GM11168 (cell line): ENCODE results near the gene ITPKA.
"Not testable (repeated sequence)": the region's sequence is repeated elsewhere in the genome, so short reads cannot be mapped to it uniquely, and the experiment has no call there.

Experiments
- in situ Hi-C: fragments of 300-500 bp; cut with MboI; formaldehyde crosslinking; loops from one replicate; pipeline ENCODE4 v1.12.0; 2022; ENCODE audit warnings: low sequenced_read_pairs; ENCODE audit not compliant: unreplicated experiment

ITPKA gene

DNA sequence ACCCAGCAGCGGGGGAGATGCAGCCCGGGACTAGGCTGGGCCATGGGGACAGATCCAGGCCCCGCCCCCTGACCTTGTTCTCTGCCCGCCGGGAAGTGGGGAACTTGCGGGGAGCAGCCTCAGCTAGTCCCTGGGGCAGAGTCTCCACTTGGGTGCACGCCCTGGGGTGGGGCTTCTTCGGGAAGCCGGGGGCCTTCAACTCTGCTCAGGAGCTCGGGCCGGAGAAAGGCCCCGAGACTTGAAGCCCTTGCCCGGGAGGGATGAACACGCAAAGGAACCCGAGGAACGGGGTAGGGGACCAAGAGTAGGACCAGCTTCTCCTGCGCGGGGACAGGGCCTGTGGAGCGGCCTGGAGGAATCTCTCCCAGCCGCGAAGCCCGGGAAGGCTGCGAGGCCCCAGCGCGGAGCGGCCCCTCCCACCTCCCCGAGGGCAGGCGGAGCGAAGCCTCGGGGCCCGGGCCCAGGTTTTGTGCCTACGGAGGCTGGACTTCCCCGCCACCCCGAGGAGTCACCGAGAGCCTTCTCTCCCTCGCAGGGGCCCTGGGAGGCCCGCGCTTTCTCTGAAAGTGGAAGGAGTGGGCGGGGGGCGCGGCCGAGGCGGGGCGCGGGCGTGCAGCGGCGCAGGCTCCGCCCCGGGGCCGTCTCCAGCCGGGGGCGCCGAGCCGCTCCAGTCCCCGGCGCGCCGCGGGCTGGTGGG, at the start of gene ITPKA:
Gene ITPKA (plus strand): TSS at position 670 of the 697 bp plus-strand sequence. CDS start 54 bp downstream, outside the sequence.
- in situ Hi-C loops = no loop called here

DNA sequence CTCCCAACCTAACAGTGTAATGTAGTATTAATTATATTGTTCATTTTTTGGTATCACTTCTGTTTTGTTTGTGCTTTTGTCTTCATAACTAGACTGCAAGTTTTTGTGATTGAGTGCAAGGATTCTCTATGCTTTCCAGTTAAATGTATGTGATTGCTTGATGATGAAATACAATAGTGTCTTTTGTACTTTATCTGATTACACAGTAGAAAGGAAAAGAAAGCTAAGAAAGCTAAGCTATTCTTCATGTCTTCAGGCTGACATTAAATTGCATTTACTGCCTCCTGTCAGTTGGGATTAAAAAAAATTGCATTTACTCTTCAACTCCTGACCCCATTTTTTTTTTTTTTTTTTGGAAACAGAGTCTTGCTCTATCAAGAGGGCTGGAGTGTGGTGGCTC, 48.3 kb upstream of the ITPKA start:
- in situ Hi-C loops = no loop called here

DNA sequence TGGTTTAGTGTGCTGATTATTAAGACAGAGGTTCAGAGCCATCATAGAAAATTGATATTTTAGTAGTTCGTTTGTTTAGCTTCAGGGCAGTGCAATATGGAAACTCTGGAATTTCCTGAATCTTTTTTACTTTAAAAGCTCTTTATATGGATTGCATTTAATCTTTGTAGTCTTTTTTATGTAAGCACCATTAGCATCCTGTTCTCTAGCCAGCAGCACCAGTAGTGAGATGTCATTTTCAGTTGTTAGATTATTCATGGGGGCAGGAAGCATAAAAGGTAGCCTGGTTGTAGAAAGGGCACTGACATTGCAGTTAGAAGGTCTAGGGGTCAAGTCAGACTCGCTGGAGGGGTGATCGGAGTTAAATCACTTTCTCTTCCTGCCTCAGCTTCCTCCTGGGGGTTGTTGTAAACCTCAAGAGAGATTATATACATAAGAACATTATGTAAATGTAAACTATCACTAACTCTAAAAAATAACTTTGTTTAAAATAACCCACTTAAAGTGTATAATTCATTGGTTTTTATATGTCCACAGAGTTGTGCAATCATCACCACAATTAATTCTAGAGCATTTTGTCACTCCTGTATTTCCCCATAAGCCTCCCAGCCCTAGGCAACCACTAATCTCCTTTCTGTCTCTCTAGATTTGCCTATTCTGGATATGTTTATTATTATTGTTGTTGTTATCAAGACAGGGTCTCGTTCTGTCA, 31.4 kb upstream of the ITPKA start:
- in situ Hi-C loops = no loop called here

DNA sequence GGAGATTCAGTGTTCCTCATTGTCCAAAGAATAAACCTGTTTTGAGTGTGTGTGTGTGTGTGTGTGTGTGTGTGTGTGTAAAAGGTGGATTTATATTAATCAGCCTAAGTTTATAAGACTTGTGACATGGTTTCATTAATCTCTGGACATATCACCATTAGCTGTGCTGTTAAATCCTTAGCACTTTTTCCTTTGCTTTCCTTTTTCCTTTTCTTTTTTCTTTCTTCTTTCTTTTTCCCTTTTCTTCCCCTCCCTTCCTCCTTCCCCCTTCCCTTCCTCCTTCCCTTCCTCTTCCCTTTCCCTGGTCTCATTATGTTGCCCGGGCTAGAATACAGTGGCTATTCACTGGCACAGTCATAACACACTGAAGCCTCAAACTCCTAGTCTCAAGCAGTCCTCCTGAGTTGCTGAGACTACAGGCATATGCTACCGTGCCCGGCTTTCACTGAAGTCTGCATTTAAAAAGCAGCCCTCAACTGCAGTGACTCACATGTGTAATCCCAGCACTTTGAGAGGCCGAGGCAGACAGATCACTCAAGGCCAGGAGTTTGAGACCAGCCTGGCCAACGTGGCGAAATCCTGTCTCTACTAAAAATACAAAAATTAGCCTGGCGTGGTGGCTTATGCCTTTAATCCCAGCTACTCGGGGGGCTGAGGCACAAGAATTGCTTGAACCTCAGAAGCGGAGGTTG, 28.6 kb upstream of the ITPKA start:
- in situ Hi-C loops = no loop called here

DNA sequence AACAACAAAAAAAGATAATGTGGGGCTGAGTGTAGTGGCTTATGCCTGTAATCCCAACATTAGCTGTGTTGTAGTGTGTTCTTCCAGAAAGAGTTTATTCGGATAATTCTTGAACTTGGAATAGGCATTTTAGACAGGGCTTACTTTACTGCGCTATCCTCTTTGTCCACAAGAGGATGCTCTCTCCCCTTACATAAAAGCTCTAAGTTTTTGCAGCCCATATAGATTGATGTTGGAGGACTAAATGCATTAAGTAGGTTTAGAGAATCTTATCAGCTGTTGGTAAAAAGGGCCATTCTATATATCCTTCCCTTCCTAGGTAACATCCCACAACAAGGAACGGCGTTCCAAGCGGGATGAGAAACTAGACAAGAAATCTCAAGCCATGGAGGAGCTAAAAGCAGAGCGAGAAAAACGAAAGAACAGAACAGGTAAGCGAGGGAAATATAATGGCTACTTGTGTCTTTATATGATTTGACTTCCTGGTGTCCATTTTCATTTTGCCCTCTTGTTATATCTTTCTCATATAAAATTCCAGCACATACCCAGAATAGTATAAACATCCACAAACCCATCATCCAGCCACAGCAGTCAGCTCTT, 27.8 kb upstream of the ITPKA start:
- in situ Hi-C loops = no loop called here

DNA sequence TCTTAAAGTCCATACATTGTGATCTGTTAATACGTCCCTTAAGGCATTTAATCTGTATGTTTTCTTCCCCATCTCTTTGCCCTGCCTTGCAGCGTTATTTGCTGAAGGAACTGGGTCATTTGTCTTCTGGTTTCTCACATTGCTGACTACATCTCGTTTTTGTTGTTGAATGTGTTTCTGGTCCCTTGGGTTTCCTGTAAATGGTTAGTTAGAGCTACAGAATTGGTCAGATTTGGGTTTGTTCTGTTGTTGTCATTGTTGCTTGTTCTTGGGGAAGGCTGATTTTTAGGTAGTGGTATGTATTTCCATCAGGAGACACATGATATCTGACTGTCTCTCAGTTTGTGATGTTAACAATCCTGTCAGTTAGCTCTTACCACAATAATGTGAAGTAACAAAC, 27.0 kb upstream of the ITPKA start:
- in situ Hi-C loops = no loop called here

DNA sequence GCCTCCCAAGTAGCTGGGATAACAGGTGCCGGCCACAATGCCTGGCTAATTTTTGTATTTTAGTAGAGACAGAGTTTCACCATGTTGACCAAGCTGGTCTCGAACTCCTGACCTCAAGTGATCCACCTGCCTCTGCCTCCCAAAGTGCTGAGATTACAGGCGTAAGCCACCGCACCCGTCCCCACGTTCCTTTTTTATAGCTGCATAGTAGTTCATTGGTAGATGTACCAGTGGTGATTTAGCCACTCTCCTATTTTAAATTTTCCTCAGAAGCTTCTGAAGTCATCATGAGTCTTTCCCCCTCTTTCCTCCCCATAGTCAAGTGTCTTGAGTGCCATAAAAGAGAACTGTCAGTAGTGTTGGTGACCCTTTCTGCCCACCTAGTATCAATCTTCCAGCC, 24.0 kb upstream of the ITPKA start:
- in situ Hi-C loops = not testable (repeated sequence)

DNA sequence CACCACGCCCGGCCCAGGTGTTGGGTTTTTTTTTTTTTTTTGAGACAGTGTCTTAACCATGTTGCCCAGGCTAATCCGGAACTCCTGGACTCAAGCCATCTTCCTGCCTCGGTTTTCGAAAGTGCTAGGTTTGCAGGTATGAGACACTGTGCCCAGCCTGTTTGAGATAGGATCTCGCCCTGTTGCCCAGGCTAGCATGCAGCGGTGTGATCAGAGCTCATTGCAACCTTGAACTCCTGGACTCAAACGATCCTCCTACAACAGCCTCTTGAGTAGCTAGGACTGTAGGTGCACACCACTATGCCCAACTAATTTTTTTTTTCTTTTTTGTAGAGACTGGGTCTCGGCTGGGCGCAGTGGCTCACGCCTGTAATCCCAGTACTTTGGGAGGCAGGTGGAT, 20.3 kb upstream of the ITPKA start:
- in situ Hi-C loops = no loop called here

DNA sequence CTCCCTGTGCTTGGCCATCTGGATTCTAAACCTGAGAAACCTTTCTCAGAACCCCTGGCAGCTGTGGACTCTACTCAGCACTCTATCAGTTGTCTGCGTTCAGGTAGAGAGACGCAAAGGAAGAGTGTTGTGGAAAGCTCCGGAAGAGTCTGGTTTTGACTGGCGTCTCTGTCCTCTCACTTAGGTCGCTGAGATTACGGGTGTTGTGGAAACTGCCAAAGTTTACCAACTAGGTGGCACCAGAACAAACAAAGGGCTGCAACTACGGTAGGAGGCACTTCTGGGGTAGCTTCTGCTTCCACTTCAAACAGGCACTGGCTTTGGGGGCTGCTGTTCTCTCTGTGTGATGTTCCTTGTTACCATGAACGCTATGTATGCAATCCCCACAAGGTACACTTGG, 19.2 kb upstream of the ITPKA start:
- in situ Hi-C loops = no loop called here

DNA sequence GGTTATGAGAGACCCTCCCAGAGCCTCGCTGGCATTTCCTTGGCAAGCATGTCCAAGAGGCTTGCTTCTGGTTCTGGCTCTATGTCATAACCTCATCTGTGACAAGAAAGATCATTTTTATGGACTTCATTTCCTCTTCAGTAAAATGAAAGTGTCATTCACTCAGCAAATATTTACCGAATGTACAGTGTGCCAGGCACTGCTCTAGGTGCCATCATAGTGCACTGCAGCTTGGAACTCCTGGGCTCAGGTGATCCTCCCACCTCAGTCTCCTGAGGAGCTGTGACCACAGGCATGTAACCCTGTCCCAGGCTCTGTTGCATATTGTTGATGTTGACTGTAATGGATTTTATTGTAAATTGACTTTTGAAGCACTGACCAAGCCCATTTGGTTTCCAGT, 18.7 kb upstream of the ITPKA start:
- in situ Hi-C loops = no loop called here

DNA sequence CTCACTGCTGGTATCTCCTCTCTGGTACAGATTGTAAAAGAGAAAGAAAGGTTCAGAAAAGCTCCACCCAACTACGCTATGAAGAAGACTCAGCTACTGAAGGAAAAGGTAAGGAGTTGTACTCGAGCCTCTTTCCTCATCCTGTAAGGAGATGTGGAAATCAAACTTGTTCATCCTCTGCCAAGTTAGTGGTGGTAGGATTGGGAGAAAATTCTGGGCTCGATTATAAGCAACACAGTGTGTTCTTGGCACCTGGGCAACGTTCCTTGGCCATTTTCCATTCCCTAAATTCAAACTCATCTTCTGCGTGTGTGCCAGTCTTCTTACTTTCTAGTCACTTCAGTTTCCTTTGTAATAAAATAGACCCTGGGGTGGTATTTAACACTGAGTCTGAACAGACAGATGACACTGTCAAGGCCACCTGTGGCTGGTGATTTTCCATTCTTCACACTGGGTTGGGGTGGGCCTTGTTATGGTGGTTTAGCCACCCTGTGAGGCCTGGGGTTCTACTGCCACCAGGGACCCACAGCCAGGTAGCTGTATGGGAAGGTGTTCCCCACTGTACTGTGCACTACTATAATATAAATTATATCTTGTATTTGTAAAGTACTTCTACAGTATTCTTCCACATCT, 17.1 kb upstream of the ITPKA start:
- in situ Hi-C loops = no loop called here

DNA sequence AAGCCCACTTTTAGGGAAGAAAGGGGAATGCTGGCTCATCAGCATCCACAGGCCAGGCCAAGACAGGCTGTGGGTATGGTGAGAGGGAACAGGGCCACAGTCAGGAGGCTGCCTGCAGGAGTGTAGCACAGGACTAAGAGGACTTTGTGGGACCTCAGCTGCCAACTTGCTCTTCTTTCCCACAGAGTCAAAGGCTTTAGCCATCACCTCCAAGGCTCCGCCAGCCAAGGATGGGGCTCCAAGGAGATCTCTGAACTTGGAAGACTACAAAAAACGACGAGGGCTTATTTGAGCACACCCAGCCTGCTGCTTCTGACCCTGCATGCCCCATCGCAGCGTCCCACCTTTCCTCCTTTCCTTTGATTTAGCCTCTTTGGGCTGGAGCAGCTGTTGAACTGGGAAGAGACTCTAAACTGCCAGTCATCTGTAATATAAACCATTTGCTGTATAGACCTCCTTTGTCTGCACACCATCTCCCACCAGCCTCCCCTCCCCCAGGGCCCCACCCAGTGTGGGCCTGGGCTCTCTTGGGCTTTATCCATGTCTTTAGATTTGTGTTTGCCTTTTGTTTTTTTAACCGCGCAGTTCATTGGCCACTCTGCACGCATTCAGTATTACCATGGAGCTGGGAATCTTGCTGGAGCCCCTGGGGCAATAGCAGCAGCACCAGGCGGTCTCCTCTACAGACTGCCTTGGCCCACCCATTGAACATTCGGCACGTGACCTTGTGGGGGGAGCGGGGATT, 13.1 kb upstream of the ITPKA start:
- in situ Hi-C loops = no loop called here

DNA sequence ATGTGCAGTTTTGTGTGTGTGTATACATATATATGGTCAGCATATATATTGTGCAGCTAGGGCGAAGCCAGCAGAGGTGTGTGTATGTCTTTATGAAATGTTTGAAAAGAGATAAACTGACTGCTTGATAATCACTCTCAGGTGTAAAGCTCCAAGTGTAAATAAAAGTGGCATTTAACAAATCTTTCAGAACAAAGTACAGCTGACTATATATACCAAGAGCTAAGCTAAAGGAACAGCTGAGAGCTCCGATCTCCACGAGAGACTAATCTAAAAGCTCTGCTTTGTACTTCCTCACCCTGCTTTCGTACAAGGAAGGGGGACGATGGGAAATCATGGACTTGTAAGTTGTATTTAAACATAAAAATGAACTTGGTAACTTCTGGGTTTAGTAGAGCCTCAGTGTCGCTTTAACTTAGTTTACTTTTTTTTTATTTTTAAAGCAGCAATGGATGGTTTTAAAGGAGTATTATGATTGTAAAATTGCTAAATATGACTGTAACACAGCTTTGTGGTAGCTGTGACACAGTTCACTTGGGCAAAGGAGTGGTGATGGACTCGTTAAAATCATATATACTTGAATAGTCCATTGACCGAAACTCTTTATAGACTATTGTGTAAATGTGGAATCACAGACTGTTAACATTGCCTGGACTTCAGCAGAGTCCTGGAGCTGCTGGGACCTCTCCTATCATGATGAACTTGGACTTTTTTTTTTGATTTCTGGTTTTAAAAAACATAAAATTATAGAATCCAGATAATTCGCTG, 11.4 kb upstream of the ITPKA start:
- in situ Hi-C loops = no loop called here

DNA sequence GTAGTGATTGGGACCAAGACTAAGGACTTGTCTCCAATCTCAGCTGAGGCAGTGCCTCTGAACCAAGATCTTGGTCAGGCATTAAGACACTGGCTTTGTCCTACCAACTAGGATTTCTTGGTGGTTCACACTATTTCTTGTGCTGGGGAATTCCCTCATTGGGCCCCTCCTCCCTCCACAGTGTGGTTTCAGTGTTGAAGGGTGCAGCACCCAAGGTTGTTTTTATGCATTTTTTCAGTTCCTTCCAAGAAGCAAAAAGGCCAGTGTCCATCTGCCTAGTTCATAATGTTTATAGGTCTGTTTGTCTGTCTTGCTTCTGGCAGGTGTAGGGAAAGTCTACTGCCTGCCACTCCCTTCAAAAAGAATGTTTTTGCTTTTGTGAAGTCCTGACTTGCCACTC, 10.6 kb upstream of the ITPKA start:
- in situ Hi-C loops = no loop called here

DNA sequence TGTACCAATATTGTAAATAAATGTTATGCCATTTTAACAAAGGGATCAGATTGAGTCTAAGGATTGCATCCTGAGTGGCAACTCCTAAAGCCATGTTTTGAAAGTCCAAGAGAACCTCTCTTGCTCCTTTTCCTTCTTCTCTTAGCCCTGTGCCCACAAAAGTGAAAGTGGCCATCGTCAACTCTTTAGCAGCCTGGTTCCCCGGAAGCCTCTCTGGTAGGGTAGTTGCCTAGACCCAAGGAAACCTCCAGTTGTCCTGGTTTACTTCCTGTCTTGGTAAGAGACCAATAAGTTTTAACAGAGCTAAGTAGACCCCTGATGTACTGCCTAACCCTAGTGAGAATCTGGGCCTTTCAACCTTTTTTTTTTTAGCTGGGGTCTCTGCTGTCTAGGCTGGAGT, 10.2 kb upstream of the ITPKA start:
- in situ Hi-C loops = no loop called here

DNA sequence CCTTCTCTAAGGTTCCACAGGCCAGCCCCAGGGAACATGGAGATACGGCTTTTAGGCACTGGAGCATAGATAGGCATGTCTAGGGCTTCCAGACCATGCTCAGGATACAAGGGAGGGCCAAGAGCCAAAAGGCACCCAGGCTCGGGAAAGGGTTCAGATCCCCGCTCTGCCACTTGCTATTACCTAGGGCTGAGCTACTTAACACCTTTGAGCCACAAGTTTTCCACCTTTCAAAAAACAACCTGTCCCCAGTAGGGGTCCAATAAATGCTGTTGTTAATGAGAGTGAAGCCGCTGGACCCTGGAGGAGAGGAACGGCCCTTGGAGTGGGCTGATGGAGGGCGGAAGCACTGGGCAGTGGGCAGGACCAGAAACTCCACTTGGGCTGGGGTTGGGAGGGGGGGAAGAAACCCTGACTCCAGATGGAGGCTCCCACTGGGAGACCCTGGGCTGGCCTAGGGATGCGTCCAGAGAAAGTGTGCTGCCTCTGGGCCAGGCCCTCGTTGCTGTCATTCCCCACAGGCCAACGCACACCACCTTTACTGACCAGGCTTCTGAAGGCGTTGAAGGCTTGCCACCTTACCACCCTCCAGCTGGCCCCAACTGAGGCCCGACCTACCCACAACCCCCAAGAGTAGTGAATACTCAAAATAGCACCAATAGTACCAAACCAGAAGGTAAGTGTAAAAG, 8.6 kb upstream of the ITPKA start:
- in situ Hi-C loops = no loop called here

DNA sequence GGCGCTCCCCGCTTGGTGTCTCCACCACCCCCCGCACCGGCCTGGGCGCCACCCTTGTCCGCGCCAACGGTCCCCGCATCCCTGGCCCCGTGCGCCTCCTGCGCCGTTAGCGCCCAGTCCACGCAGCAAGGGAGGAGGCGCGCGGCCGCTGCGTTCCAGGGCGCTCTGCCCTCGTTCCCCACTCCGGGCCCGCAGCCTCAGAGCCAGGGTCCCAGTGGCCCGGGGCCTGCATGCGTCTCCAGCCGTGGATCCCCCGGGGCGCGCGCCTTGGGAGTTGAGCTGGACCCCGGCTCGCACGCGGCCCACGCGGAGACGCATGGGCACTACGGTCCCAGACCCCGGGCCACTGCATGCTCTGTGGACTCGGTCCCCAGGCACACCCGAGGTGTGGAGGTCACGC, 7.4 kb upstream of the ITPKA start:
- in situ Hi-C loops = no loop called here

DNA sequence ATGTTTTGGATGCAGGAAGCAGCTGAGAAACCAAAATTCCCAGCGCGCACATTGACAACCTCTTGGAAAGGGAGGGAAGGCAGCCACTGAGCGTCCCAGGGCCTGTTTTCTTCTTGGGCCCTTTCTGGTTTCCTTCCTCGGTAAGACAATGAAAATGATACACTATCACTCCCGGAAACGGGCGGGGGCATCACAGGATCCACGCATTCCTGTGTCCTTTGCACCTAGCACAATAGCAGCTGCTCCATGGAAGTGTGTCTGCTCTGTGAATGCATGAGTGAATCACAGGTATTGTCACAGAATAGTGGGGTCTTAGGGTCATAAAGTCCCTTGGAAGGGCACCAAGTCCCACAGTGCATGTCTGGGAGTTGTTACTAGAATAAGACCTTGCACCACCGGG, 6.3 kb upstream of the ITPKA start:
- in situ Hi-C loops = no loop called here

DNA sequence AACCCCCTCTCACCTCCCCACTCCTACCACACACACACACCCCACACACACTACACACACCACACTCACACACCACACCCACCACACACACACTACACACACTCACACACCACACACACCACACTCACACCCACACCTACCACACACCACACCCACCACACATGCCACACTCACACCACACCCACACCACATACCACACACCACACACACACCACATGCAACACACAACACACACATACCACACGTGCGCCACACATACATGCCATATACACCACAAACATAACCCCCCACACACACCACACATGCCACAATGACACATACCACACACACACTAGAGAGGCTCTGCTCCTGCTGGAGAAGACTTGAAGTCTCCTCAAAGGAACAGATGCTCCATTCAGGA, 5.9 kb upstream of the ITPKA start:
- in situ Hi-C loops = no loop called here
